GM23338 (cell line): ENCODE measurements around the gene ABCC1.
"Not testable (repeated sequence)": the region's sequence is repeated elsewhere in the genome, so short reads cannot be mapped to it uniquely, and the experiment has no call there.

Experiments
- EZH2 ChIP-seq: fragments of 200-600 bp; sonication (generic); IDR thresholded peaks from one replicate; pipeline ENCODE4 v1.8.0; 2017; ENCODE audit warnings: antibody characterized with exemption, mild to moderate bottlenecking, low read depth; ENCODE audit not compliant: unreplicated experiment
- EZH2phosphoT487 ChIP-seq: fragments of 200-600 bp; sonication (generic); IDR thresholded peaks from one replicate; pipeline ENCODE4 v1.8.1; 2018; ENCODE audit warnings: antibody characterized with exemption; ENCODE audit not compliant: unreplicated experiment
- POLR2AphosphoS5 ChIP-seq: IDR thresholded peaks from 2 replicates; pipeline ENCODE4 v1.6.1; 2016; ENCODE audit warnings: antibody characterized with exemption, low read depth
- TF ChIP-seq, protein P1 (sequence below): IDR thresholded peaks from one replicate; pipeline ENCODE4 v1.6.1; 2018; ENCODE audit warnings: antibody characterized with exemption; ENCODE audit not compliant: unreplicated experiment

- not testable (repeated sequence) for TF ChIP-seq EZH2phosphoT487, POLR2AphosphoS5, EZH2
- TF ChIP-seq, protein P1, sequence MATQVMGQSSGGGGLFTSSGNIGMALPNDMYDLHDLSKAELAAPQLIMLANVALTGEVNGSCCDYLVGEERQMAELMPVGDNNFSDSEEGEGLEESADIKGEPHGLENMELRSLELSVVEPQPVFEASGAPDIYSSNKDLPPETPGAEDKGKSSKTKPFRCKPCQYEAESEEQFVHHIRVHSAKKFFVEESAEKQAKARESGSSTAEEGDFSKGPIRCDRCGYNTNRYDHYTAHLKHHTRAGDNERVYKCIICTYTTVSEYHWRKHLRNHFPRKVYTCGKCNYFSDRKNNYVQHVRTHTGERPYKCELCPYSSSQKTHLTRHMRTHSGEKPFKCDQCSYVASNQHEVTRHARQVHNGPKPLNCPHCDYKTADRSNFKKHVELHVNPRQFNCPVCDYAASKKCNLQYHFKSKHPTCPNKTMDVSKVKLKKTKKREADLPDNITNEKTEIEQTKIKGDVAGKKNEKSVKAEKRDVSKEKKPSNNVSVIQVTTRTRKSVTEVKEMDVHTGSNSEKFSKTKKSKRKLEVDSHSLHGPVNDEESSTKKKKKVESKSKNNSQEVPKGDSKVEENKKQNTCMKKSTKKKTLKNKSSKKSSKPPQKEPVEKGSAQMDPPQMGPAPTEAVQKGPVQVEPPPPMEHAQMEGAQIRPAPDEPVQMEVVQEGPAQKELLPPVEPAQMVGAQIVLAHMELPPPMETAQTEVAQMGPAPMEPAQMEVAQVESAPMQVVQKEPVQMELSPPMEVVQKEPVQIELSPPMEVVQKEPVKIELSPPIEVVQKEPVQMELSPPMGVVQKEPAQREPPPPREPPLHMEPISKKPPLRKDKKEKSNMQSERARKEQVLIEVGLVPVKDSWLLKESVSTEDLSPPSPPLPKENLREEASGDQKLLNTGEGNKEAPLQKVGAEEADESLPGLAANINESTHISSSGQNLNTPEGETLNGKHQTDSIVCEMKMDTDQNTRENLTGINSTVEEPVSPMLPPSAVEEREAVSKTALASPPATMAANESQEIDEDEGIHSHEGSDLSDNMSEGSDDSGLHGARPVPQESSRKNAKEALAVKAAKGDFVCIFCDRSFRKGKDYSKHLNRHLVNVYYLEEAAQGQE = not testable (repeated sequence)
Observed at GRCh38 chr16:16104132-16104803, 154.9 kb downstream of the ABCC1 start.
